PC-9 (cell line): Measurements from ENCODE around the gene CRTC3.

Source experiments
- CTCF ChIP-seq: fragments of 200-600 bp; sonication (generic); conservative IDR thresholded peaks from 2 replicates; pipeline ENCODE4 v1.6.1; 2017; ENCODE audit warnings: mixed run types, antibody characterized with exemption, mild to moderate bottlenecking, moderate library complexity
- EZH2 ChIP-seq: fragments of 200-600 bp; sonication (generic); IDR thresholded peaks from 2 replicates; pipeline ENCODE4 v1.8.0; 2017; ENCODE audit warnings: antibody characterized with exemption, low read depth

GRCh38 chr15:90489944-90490343 is 39.8 kb upstream of the CRTC3 start:
- TF ChIP-seq EZH2: no peak
- TF ChIP-seq CTCF: no peak
